BE2C (cell line): ENCODE measurements around the gene TMEM185B.

ENCODE experiments used
- DNase-seq: peaks from one replicate; pipeline ENCODE4 v3.0.0-alpha.2; 2020
- H3K27me3 ChIP-seq: fragments of 250-450 bp; sonication (Bioruptor Pico); 2 replicates; pipeline ENCODE4 v1.5.1; 2020; ENCODE audit warnings: mild to moderate bottlenecking
- H3K36me3 ChIP-seq: fragments of 250-450 bp; sonication (Bioruptor Pico); 2 replicates; pipeline ENCODE4 v1.5.1; 2020; ENCODE audit warnings: mild to moderate bottlenecking
- H3K4me1 ChIP-seq: fragments of 250-450 bp; sonication (Bioruptor Pico); 2 replicates; pipeline ENCODE4 v1.5.1; 2020
- H3K4me3 ChIP-seq: 2 replicates; pipeline ENCODE4 v1.5.1; 2011; ENCODE audit warnings: low read depth, low read length
- H3K9me3 ChIP-seq: fragments of 250-450 bp; sonication (Bioruptor Pico); 2 replicates; pipeline ENCODE4 v1.5.1; 2020
- TF ChIP-seq, protein P1 (sequence below): IDR thresholded peaks from 2 replicates; pipeline ENCODE4 v1.5.1; 2012; ENCODE audit warnings: mild to moderate bottlenecking, low read depth, low read length

The TMEM185B gene

GRCh38 chr2:120221616-120222015 is 1.6 kb downstream of the TMEM185B start:
- Histone ChIP-seq H3K27me3 (no peaks in the 10 kb centered on the region), H3K9me3 (peaks cover 6% of the 10 kb centered on the region; the same call in 1 of the 2 replicates), H3K4me1 (no peaks in the 10 kb centered on the region), H3K36me3 (peaks cover 4% of the 10 kb centered on the region), H3K4me3 (no peak overlapping the region)
- TF ChIP-seq, protein P1, sequence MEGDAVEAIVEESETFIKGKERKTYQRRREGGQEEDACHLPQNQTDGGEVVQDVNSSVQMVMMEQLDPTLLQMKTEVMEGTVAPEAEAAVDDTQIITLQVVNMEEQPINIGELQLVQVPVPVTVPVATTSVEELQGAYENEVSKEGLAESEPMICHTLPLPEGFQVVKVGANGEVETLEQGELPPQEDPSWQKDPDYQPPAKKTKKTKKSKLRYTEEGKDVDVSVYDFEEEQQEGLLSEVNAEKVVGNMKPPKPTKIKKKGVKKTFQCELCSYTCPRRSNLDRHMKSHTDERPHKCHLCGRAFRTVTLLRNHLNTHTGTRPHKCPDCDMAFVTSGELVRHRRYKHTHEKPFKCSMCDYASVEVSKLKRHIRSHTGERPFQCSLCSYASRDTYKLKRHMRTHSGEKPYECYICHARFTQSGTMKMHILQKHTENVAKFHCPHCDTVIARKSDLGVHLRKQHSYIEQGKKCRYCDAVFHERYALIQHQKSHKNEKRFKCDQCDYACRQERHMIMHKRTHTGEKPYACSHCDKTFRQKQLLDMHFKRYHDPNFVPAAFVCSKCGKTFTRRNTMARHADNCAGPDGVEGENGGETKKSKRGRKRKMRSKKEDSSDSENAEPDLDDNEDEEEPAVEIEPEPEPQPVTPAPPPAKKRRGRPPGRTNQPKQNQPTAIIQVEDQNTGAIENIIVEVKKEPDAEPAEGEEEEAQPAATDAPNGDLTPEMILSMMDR: no peak
- DNase-seq: no peak

DNA sequence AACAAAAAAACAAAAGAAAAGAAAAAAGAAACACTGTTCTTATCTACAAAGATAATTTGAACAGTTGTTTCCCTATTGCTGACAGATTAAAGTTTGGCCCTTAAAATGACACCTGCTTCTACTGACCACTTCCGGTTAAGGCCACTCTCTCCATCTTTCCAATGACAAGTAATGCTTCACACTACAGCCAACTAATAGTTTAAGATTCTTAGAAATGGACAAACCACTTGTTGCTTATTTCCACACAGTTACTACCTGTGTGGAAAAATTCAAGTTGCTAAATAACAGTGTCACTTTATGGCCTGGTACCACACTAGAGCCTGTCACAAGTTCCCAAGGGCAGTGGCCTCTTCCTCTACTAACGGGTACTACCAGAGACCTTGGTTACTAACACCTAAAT is 2.4 kb downstream of the TMEM185B start:
- H3K36me3 ChIP-seq: peaks cover 4% of the 10 kb centered on the region
- DNase-seq: no peak
- TF ChIP-seq, protein P1: no peak
- H3K4me3 ChIP-seq: no peak overlapping the region
- peaks cover 6% of the 10 kb centered on the region; the same call in 1 of the 2 replicates for H3K9me3 ChIP-seq
- no peaks in the 10 kb centered on the region for H3K27me3 ChIP-seq
- H3K4me1 ChIP-seq: no peaks in the 10 kb centered on the region

DNA sequence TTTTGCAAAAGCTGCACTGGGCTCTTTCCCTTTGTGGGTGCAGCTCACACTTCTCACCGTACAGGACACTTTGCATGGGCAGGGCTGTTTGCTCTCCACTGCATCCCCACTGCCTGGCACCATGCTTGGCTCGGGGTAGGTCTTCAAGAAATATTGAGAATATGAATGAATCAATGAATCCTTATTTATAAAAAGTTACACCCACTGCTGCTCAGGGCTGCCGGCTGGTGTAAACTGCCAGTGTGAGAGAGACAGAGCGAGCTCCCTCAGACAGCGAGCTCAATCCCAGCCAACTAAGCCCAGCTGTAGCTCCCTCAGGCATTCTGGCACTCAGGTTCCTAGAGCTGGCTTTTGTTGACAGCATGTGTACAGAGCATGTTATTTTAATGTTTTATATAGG is 3.4 kb downstream of the TMEM185B start:
- TF ChIP-seq, protein P1: no peak
- no peaks in the 10 kb centered on the region for H3K27me3 ChIP-seq
- H3K9me3 ChIP-seq: peaks cover 6% of the 10 kb centered on the region; the same call in 1 of the 2 replicates
- H3K36me3 ChIP-seq: peaks cover 4% of the 10 kb centered on the region
- H3K4me3 ChIP-seq: no peak overlapping the region
- DNase-seq: no peak
- no peaks in the 10 kb centered on the region for H3K4me1 ChIP-seq

GRCh38 chr2:120219291-120219690 is 3.9 kb downstream of the TMEM185B start:
- Histone ChIP-seq H3K27me3 (no peaks in the 10 kb centered on the region), H3K9me3 (peaks cover 6% of the 10 kb centered on the region; the same call in 1 of the 2 replicates), H3K36me3 (peaks cover 4% of the 10 kb centered on the region), H3K4me1 (no peaks in the 10 kb centered on the region), H3K4me3 (no peak overlapping the region)
- TF ChIP-seq, protein P1: no peak
- DNase-seq: no peak

- Histone ChIP-seq H3K27me3 (no peaks in the 10 kb centered on the region), H3K4me3 (no peak overlapping the region), H3K4me1 (no peaks in the 10 kb centered on the region), H3K36me3 (peaks cover 4% of the 10 kb centered on the region), H3K9me3 (peaks cover 6% of the 10 kb centered on the region; the same call in 1 of the 2 replicates)
- TF ChIP-seq, protein P1: no peak
- no peak for DNase-seq
These were observed 5.0 kb downstream of the TMEM185B start for GRCh38 chr2:120218181-120218580.

- no peaks in the 10 kb centered on the region for H3K27me3 ChIP-seq
- TF ChIP-seq, protein P1: no peak
- no peaks in the 10 kb centered on the region for H3K4me1 ChIP-seq
- no peak for DNase-seq
- no peaks in the 10 kb centered on the region for H3K9me3 ChIP-seq
- H3K4me3 ChIP-seq: no peak overlapping the region
- no peaks in the 10 kb centered on the region for H3K36me3 ChIP-seq
These were observed 12.9 kb downstream of the TMEM185B start for GRCh38 chr2:120210270-120210693.
